ENCODE results near the gene SEC24A.
"Not testable (repeated sequence)": the region's sequence is repeated elsewhere in the genome, so short reads cannot be mapped to it uniquely, and the experiment has no call there.

The SEC24A gene

GRCh38 chr5:134648425-134649162 lies at the start of gene SEC24A:
SEC24A (plus strand) TSS chr5:134648785; CDS start chr5:134649077, 292 bp downstream.
- DNase-seq (ENCODE audit: extremely low read depth in 1 of 2, low read depth in 1 of 2): peak; percentile 65 to 83

- DNase-seq (ENCODE audit: extremely low read depth in 1 of 2, low read depth in 1 of 2): not testable (repeated sequence)
Observed at GRCh38 chr5:134599820-134600219, 48.8 kb upstream of the SEC24A start.

- DNase-seq (ENCODE audit: extremely low read depth in 1 of 2, low read depth in 1 of 2): no peak
Observed at GRCh38 chr5:134600600-134600999, 48.0 kb upstream of the SEC24A start.

GRCh38 chr5:134603059-134603458 lies 45.5 kb upstream of the SEC24A start:
- no peak for DNase-seq (ENCODE audit: extremely low read depth in 1 of 2, low read depth in 1 of 2)

GRCh38 chr5:134604908-134605307 lies 43.7 kb upstream of the SEC24A start:
- no peak for DNase-seq (ENCODE audit: extremely low read depth in 1 of 2, low read depth in 1 of 2)

GRCh38 chr5:134606726-134607125 lies 41.9 kb upstream of the SEC24A start:
- DNase-seq (ENCODE audit: extremely low read depth in 1 of 2, low read depth in 1 of 2): no peak

GRCh38 chr5:134608555-134608954 lies 40.0 kb upstream of the SEC24A start:
- no peak for DNase-seq (ENCODE audit: extremely low read depth in 1 of 2, low read depth in 1 of 2)

- DNase-seq (ENCODE audit: extremely low read depth in 1 of 2, low read depth in 1 of 2): no peak
Observed at GRCh38 chr5:134609232-134609851, 39.2 kb upstream of the SEC24A start.

- DNase-seq (ENCODE audit: extremely low read depth in 1 of 2, low read depth in 1 of 2): no peak
Observed at GRCh38 chr5:134610725-134611124, 37.9 kb upstream of the SEC24A start.

GRCh38 chr5:134611515-134611914 lies 37.1 kb upstream of the SEC24A start:
- no peak for DNase-seq (ENCODE audit: extremely low read depth in 1 of 2, low read depth in 1 of 2)

- DNase-seq (ENCODE audit: extremely low read depth in 1 of 2, low read depth in 1 of 2): no peak
Observed at GRCh38 chr5:134614450-134615085, 34.0 kb upstream of the SEC24A start.

- no peak for DNase-seq (ENCODE audit: extremely low read depth in 1 of 2, low read depth in 1 of 2)
Observed at GRCh38 chr5:134620634-134621033, 28.0 kb upstream of the SEC24A start.

GRCh38 chr5:134625559-134625958 lies 23.0 kb upstream of the SEC24A start:
- DNase-seq (ENCODE audit: extremely low read depth in 1 of 2, low read depth in 1 of 2): no peak

GRCh38 chr5:134626369-134627014 lies 22.1 kb upstream of the SEC24A start:
- no peak for DNase-seq (ENCODE audit: extremely low read depth in 1 of 2, low read depth in 1 of 2)

GRCh38 chr5:134634227-134634626 lies 14.4 kb upstream of the SEC24A start:
- DNase-seq (ENCODE audit: extremely low read depth in 1 of 2, low read depth in 1 of 2): no peak

- not testable (repeated sequence) for DNase-seq (ENCODE audit: extremely low read depth in 1 of 2, low read depth in 1 of 2)
Observed at GRCh38 chr5:134635366-134635765, 13.2 kb upstream of the SEC24A start.

- DNase-seq (ENCODE audit: extremely low read depth in 1 of 2, low read depth in 1 of 2): no peak
Observed at GRCh38 chr5:134637116-134637721, 11.4 kb upstream of the SEC24A start.

GRCh38 chr5:134638760-134639201 lies 9.8 kb upstream of the SEC24A start:
- no peak for DNase-seq (ENCODE audit: extremely low read depth in 1 of 2, low read depth in 1 of 2)

- DNase-seq (ENCODE audit: extremely low read depth in 1 of 2, low read depth in 1 of 2): no peak
Observed at GRCh38 chr5:134642931-134643530, 5.6 kb upstream of the SEC24A start.

GRCh38 chr5:134647750-134648424 lies 698 bp upstream of the SEC24A start:
- no peak for DNase-seq (ENCODE audit: extremely low read depth in 1 of 2, low read depth in 1 of 2)

Measured in activated CD8-positive, alpha-beta memory T cell treated with anti-CD3 and anti-CD28 coated beads for 1 hour (primary cell).